Natural killer cell (primary cell): ENCODE measurements around the gene STARD4. TPM values are rescaled to one million over a fixed set of nuclear protein-coding genes. Genes with fewer than 3 reads are reported as not detected.

Source experiments
- ATAC-seq, 3 donors: fragments of 150-1000 bp in 2 of 3; fragments of 200-7000 bp in 1 of 3; cut with Tn5 transposase; 1 replicate in 1 of 3; 2 replicates in 2 of 3; pipeline ENCODE4 v1.10.0; 2021; ENCODE audit warnings: mild to moderate bottlenecking in 2 of 3, moderate library complexity in 2 of 3
- DNase-seq, 2 donors: peaks; one replicate each; pipeline versions ENCODE4 v3.0.0 to v3.0.0-alpha.2; 2013 to 2021; ENCODE audit warnings: mixed read lengths in 1 of 2
- H3K27ac ChIP-seq: one replicate; pipeline ENCODE4 v1.5.1; 2013; ENCODE audit warnings: mild to moderate bottlenecking, low read length
- H3K27me3 ChIP-seq: one replicate; pipeline ENCODE4 v1.6.1; 2013; ENCODE audit warnings: low read length; ENCODE audit not compliant: control insufficient read depth, insufficient read depth
- H3K36me3 ChIP-seq: one replicate; pipeline ENCODE4 v1.6.1; 2013; ENCODE audit warnings: low read length; ENCODE audit not compliant: control insufficient read depth, insufficient read depth
- H3K4me1 ChIP-seq: one replicate; pipeline ENCODE4 v1.6.1; 2013; ENCODE audit warnings: low read length; ENCODE audit not compliant: control insufficient read depth, insufficient read depth
- H3K4me3 ChIP-seq: one replicate; pipeline ENCODE4 v1.5.1; 2013; ENCODE audit warnings: low read length
- H3K9me3 ChIP-seq: one replicate; pipeline ENCODE4 v1.6.1; 2013; ENCODE audit warnings: low read length; ENCODE audit not compliant: control insufficient read depth, insufficient read depth
- H3K27ac Mint-ChIP-seq, 2 donors: one replicate each; pipeline ENCODE4 v1.8.0; 2022; ENCODE audit warnings: mild to moderate bottlenecking in 2 of 2, mixed read lengths in 2 of 2, moderate library complexity in 1 of 2
- H3K27me3 Mint-ChIP-seq, 2 donors: one replicate each; pipeline ENCODE4 v1.8.0; 2022; ENCODE audit warnings: low read depth in 2 of 2, mixed read lengths in 2 of 2
- H3K36me3 Mint-ChIP-seq: one replicate; pipeline ENCODE4 v1.8.0; 2022; ENCODE audit warnings: mixed read lengths
- H3K4me1 Mint-ChIP-seq, 2 donors: one replicate each; pipeline ENCODE4 v1.8.0; 2022; ENCODE audit warnings: mixed read lengths in 2 of 2
- H3K4me3 Mint-ChIP-seq: one replicate; pipeline ENCODE4 v1.8.0; 2022; ENCODE audit warnings: mild to moderate bottlenecking, moderate library complexity, mixed read lengths
- H3K9me3 Mint-ChIP-seq, 2 donors: one replicate each; pipeline ENCODE4 v1.8.0; 2022; ENCODE audit warnings: mixed read lengths in 2 of 2
- WGBS: methylation state at CpG from one replicate; pipeline ENCODE4 v1.1.7; 2013; ENCODE audit warnings: missing lambda C conversion rate; ENCODE audit not compliant: insufficient coverage; 5-methylcytosine and 5-hydroxymethylcytosine counted together
- intact Hi-C: fragments of 100-400 bp; cut with micrococcal nuclease; formaldehyde crosslinking; loops from one replicate; pipeline ENCODE4 v1.14.2; 2022
- total RNA-seq, 4 donors: library from RNA; stranded (reverse); fragments of 120-200 nt in 1 of 4; gene quantifications; one replicate each; pipeline versions ENCODE4 v1.2.3 to v1.2.4, GENCODE V29; 2013 to 2022
- TF ChIP-seq, protein P1 (sequence below): fragments of 200-600 bp; IDR thresholded peaks from one replicate; pipeline ENCODE4 v1.8.0; 2022; ENCODE audit warnings: antibody characterized with exemption

Gene STARD4
- total RNA-seq, 3 donors from 2014 or later (not counting 1 experiment from before 2014, with no cell fraction given), result 53.3 to 90.2 (median 53.6) TPM

DNA sequence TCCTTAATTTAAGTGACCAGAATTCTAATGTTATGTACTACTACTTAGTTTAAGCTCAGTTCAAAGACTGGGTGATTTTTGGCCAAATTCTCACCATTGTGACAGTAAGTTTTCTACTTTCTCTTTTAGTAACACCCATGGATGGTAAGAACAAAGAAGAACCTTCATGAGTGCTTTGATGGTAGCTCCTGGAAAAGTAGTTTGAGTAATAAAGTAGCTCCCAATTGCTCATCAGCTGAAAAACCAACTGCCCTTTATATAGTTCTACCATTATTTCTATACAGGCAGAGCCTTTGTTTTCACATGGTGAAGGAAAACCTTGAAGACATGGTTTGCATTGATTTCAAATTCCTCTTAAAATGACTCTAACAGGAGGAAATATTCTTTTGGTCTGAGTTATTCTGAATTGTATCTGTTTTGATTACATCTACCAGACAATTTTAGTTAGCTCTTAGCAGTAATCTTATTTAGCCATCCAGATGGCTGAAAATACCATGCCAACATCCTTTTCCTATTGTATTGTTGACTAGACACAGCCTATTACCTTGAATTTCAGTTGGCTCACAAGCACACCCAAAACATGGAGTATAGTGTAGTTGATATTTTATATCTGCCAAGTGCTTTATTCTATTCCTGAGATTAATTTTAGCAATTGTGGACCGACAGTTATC is 23.7 kb upstream of the STARD4 start:
- Mint-ChIP-seq H3K27ac (no peak overlapping the region), H3K4me1 (peaks cover 0 to 5% of the 10 kb centered on the region in 2 donors), H3K27me3 (peaks cover 16 to 24% of the 10 kb centered on the region in 2 donors), H3K36me3 (no peaks in the 10 kb centered on the region), H3K4me3 (no peak overlapping the region), H3K9me3 (no peaks in the 10 kb centered on the region)
- H3K36me3 ChIP-seq, result no peaks in the 10 kb centered on the region
- H3K27me3 ChIP-seq, result peaks cover 5% of the 10 kb centered on the region
- intact Hi-C loops, result loop anchor here (10.0 kb wide), 1 partner anchor 49 kb away; no protein-coding TSS in a partner anchor
- H3K9me3 ChIP-seq, result no peaks in the 10 kb centered on the region
- TF ChIP-seq, protein P1, sequence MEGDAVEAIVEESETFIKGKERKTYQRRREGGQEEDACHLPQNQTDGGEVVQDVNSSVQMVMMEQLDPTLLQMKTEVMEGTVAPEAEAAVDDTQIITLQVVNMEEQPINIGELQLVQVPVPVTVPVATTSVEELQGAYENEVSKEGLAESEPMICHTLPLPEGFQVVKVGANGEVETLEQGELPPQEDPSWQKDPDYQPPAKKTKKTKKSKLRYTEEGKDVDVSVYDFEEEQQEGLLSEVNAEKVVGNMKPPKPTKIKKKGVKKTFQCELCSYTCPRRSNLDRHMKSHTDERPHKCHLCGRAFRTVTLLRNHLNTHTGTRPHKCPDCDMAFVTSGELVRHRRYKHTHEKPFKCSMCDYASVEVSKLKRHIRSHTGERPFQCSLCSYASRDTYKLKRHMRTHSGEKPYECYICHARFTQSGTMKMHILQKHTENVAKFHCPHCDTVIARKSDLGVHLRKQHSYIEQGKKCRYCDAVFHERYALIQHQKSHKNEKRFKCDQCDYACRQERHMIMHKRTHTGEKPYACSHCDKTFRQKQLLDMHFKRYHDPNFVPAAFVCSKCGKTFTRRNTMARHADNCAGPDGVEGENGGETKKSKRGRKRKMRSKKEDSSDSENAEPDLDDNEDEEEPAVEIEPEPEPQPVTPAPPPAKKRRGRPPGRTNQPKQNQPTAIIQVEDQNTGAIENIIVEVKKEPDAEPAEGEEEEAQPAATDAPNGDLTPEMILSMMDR, result no peak
- no peak overlapping the region for H3K27ac ChIP-seq
- WGBS, result 63% methylated on average over 1 of the region's 1 CpG
- no peak overlapping the region for H3K4me3 ChIP-seq
- ATAC-seq (no peak), DNase-seq (no peak)
- H3K4me1 ChIP-seq, result no peaks in the 10 kb centered on the region

DNA sequence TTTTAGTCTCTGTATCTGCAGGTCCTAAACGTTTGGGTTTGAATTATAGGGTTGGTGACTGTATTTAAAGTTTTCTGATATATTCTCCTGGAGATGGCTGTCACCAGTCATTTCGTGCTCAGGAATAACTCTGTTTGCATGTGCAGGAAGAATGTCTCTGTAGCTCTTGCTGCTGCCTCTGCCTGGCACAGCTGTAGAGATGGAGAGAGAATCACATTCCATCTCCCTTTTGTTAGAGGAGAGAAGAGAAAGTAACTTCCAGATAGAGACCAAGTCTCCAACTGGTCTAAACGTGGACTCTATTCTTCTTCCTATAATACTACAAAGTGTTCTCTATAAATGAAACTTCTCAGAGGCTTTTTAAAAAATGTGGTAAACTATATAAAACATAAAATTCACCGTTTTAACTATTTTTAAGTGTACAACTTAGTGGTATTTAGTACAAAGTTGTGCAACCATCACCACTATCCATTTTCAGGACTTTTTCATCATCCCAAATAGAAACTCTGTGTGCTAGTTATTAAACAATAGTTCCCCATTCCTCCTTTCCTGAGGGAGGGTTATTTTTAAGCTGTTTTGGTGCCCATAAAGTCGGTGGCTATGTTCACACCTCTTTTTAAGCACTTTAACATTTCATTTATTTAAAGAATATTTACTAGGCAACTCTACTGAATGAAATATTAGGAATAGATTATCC is 20.7 kb upstream of the STARD4 start:
- Mint-ChIP-seq H3K36me3 (no peaks in the 10 kb centered on the region), H3K9me3 (peaks cover 0 to 3% of the 10 kb centered on the region in 2 donors), H3K27me3 (peaks cover 2 to 3% of the 10 kb centered on the region in 2 donors), H3K27ac (peak overlapping the region; percentile 84 to 91), H3K4me3 (peak overlapping the region; percentile 37), H3K4me1 (peaks cover 14 to 15% of the 10 kb centered on the region in 2 donors)
- TF ChIP-seq, protein P1, result no peak
- Histone ChIP-seq H3K27ac (no peak overlapping the region), H3K9me3 (no peaks in the 10 kb centered on the region), H3K4me3 (no peak overlapping the region), H3K36me3 (no peaks in the 10 kb centered on the region), H3K27me3 (no peaks in the 10 kb centered on the region), H3K4me1 (peaks cover 10% of the 10 kb centered on the region)
- DNase-seq, result no peak
- no peak for ATAC-seq
- WGBS, result 88% methylated on average over 2 of the region's 5 CpGs
- intact Hi-C loops, result loop anchor here (10.0 kb wide), 1 partner anchor 52 kb away; no protein-coding TSS in a partner anchor

DNA sequence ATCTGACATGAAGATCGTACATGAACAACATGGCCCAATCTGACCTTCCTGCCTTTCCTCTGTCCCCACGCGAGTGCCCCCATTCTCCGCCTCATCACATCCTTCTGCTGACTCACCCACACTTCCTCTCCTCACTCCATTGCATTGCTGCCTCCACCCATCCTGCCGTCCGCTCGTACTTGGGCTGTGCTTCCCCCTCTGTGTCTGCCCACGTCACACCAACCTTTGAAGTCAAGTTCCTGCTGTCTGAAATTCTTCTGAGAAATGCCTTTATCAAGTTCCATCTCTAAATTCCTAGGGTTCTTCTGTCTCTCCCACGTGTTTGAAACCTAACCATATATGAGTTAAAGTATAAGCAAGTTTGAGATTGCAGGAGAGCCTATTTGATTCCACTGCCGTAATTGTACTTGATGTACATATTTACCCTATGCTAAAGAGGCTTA is 18.0 kb upstream of the STARD4 start:
- DNase-seq (peak; percentile 70 to 94), ATAC-seq (peak; percentile 99 to 100 (median 100))
- intact Hi-C loops, result loop anchor here (1.0 to 10.0 kb wide), 2 partner anchors 18 to 54 kb away; partner anchors contain the start of gene STARD4
- Mint-ChIP-seq H3K4me1 (peaks cover 14 to 15% of the 10 kb centered on the region in 2 donors), H3K4me3 (peak overlapping the region; percentile 71), H3K36me3 (no peaks in the 10 kb centered on the region), H3K27ac (peak overlapping the region; percentile 84 to 91), H3K9me3 (peaks cover 0 to 3% of the 10 kb centered on the region in 2 donors), H3K27me3 (peaks cover 0 to 3% of the 10 kb centered on the region in 2 donors)
- H3K4me3 ChIP-seq, result peak overlapping the region; percentile 1
- H3K9me3 ChIP-seq, result no peaks in the 10 kb centered on the region
- TF ChIP-seq, protein P1, result no peak
- peaks cover 10% of the 10 kb centered on the region for H3K4me1 ChIP-seq
- H3K36me3 ChIP-seq, result no peaks in the 10 kb centered on the region
- H3K27me3 ChIP-seq, result no peaks in the 10 kb centered on the region
- H3K27ac ChIP-seq, result peak overlapping the region; percentile 72
- WGBS, result 7% methylated on average over 9 of the region's 10 CpGs
